Duodenal mucosa (tissue), 2 donors: ENCODE data around the gene GAPVD1.

Experiments used
- H3K27ac ChIP-seq: one replicate; pipeline ENCODE4 v1.7.0; 2013; ENCODE audit warnings: low read depth, low read length
- H3K27me3 ChIP-seq, 2 donors: one replicate each; pipeline ENCODE4 v1.7.0; 2013; ENCODE audit warnings: low read length in 2 of 2, control low read depth in 1 of 2; ENCODE audit not compliant: insufficient read depth in 2 of 2, control insufficient read depth in 1 of 2
- H3K36me3 ChIP-seq, 2 donors: one replicate each; pipeline ENCODE4 v1.7.0; 2013; ENCODE audit warnings: low read length in 2 of 2, control low read depth in 1 of 2; ENCODE audit not compliant: insufficient read depth in 2 of 2, control insufficient read depth in 1 of 2
- H3K4me1 ChIP-seq, 2 donors: one replicate each; pipeline ENCODE4 v1.7.0; 2013; ENCODE audit warnings: low read length in 2 of 2, control low read depth in 1 of 2; ENCODE audit not compliant: insufficient read depth in 2 of 2, control insufficient read depth in 1 of 2
- H3K4me3 ChIP-seq, 2 donors: one replicate each; pipeline ENCODE4 v1.7.0; 2013; ENCODE audit warnings: low read length in 2 of 2, low read depth in 1 of 2
- H3K9ac ChIP-seq, 2 donors: one replicate each; pipeline ENCODE4 v1.7.0; 2013; ENCODE audit warnings: low read length in 2 of 2, low read depth in 1 of 2
- H3K9me3 ChIP-seq, 2 donors: one replicate each; pipeline ENCODE4 v1.7.0; 2013; ENCODE audit warnings: low read length in 2 of 2, control low read depth in 1 of 2; ENCODE audit not compliant: control insufficient read depth in 1 of 2

Gene GAPVD1

DNA sequence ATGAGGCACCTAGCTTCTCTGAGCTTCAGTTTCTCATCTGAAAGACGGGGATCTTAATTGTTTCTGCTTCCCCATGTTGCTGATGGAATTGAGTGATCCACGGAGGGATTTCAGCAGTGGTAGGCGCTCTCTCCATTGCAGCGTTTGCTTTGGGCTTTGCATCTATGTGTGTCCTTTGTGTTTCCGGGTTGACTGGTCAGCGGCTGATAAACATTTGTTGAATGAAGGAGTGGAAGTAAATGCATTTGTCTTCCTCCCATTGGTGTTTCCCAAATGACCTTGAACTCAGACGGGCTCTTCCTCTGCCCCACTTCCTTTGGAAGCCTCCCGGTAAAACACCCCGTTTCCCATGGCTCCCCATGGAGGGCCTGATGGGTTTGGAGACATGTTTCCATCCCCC is 117.2 kb downstream of the GAPVD1 start:
- peaks cover 7% of the 10 kb centered on the region in 2 donors for H3K4me1 ChIP-seq
- H3K27ac ChIP-seq: no peak overlapping the region
- H3K9me3 ChIP-seq: no peaks in the 10 kb centered on the region
- H3K36me3 ChIP-seq: no peaks in the 10 kb centered on the region
- H3K27me3 ChIP-seq: no peaks in the 10 kb centered on the region
- H3K9ac ChIP-seq: no peak overlapping the region
- H3K4me3 ChIP-seq: no peak overlapping the region

DNA sequence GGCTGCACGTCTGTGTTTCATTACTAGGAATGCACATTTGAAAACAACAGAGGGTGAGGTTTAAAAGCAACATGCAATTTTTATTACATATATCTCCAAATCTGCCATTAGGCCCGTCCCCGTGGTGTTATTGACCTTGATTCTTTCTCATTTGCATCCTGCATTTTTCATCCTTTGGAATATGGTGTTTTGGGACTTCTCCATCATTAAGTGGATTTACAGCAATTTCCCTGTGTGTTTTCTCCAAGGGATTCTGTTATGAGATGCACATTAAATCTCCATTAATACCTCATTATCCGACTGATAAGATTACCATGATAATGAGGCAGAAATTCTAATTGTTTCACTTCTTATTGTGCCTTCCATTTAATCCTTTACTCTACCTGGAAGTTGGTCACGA is 117.6 kb downstream of the GAPVD1 start:
- Histone ChIP-seq H3K4me1 (peaks cover 7% of the 10 kb centered on the region in 2 donors), H3K9ac (no peak overlapping the region), H3K27me3 (no peaks in the 10 kb centered on the region), H3K9me3 (no peaks in the 10 kb centered on the region), H3K27ac (no peak overlapping the region), H3K36me3 (no peaks in the 10 kb centered on the region), H3K4me3 (no peak overlapping the region)

DNA sequence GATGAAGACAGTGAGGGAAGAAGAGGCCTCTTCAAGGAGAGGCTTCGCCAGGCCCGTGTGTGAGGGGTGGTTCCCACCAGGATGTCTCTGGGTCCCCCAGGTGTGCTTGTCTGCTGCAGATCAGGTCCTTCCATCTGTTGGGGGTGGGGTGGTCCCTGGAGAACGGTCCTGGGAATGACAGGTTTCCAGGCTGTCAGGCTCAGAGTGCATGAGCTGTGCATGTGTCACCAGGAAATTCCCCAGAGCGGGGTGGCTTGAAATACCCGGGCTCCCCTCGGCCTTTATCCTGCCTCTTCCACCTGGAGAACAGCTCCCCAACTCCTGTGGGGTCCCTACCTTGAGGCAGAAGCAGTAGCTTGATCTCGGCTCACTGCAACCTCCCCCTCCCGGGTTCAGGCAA is 118.8 kb downstream of the GAPVD1 start:
- Histone ChIP-seq H3K27ac (no peak overlapping the region), H3K36me3 (no peaks in the 10 kb centered on the region), H3K27me3 (no peaks in the 10 kb centered on the region), H3K4me1 (no peaks in the 10 kb centered on the region), H3K9ac (no peak overlapping the region), H3K4me3 (no peak overlapping the region), H3K9me3 (no peaks in the 10 kb centered on the region)

DNA sequence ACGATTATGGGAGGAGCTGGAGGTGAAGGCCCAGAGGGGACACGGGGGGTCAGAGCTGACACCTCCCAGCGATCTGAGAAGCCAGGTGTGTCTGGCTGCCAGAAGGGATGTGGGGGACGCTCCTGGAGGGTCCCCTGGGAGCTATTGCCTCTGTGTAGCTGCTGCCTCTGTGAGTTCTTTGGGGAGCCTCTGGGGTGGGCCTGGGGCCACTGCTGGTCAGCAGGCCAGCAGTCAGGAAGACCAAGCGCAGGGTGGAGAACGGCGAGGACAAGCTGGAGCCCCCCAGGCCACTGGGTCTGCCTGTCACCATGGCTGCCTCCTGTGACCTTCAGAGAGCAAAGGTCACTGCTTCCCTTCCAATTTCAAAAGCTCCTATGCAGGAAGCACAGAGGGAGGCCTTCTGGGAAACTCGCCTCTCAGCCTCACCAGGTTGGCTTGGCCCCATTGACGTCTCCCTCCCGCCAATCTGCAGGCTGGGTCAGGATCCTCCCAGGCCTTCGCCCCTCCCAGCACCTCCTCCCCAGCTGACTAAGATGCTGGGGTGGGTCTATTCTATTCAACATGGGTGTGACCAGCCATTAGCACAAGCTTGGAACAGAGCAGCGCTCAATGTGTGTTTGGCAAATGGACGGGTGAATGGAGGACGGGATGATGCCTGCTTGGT is 126.4 kb downstream of the GAPVD1 start:
- no peak overlapping the region for H3K9ac ChIP-seq
- no peak overlapping the region for H3K4me3 ChIP-seq
- no peaks in the 10 kb centered on the region for H3K4me1 ChIP-seq
- H3K27ac ChIP-seq: no peak overlapping the region
- no peaks in the 10 kb centered on the region for H3K27me3 ChIP-seq
- H3K9me3 ChIP-seq: no peaks in the 10 kb centered on the region
- H3K36me3 ChIP-seq: no peaks in the 10 kb centered on the region

DNA sequence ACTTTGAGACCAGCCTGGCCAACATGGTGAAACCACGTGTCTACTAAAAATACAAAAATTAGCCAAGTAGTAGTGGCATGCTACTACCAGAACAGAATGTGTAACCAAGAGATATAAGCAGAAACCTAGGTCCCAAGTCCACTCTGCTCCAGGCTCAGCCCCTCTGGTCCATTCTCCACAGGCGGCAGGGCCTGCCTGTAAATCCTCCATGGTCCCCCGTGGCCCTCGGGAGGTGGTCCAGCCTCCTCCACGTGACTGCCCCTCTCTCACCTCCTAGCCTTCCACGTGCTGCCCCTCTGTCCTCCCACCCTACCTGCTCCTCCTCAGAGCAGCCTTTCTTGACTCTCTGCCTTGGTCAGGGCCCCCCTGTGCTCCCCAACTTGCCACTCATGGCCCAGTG is 127.4 kb downstream of the GAPVD1 start:
- Histone ChIP-seq H3K4me3 (no peak overlapping the region), H3K27ac (no peak overlapping the region), H3K9ac (no peak overlapping the region), H3K4me1 (no peaks in the 10 kb centered on the region), H3K36me3 (no peaks in the 10 kb centered on the region), H3K9me3 (no peaks in the 10 kb centered on the region), H3K27me3 (no peaks in the 10 kb centered on the region)

DNA sequence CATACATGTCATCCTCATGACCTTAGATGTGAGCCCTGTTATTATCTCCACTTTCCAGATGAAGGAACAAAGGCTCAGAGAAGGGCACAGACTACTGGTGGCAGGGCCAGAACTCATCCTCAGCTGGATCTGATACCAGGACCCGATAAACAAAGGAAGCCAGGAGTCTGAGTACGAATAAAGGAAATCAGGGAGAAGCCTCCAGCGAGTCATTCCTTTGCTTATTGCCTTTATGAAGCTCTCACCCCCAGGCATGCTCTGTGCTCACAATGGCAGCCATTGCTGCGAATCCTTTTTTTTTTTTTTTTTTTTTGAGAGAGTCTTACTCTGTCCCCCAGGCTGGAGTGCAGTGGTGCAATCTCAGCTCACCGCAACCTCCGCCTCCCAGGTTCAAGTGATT is 130.1 kb downstream of the GAPVD1 start:
- no peaks in the 10 kb centered on the region for H3K4me1 ChIP-seq
- no peak overlapping the region for H3K4me3 ChIP-seq
- H3K36me3 ChIP-seq: no peaks in the 10 kb centered on the region
- H3K27me3 ChIP-seq: no peaks in the 10 kb centered on the region
- no peak overlapping the region for H3K9ac ChIP-seq
- no peak overlapping the region for H3K27ac ChIP-seq
- H3K9me3 ChIP-seq: no peaks in the 10 kb centered on the region

DNA sequence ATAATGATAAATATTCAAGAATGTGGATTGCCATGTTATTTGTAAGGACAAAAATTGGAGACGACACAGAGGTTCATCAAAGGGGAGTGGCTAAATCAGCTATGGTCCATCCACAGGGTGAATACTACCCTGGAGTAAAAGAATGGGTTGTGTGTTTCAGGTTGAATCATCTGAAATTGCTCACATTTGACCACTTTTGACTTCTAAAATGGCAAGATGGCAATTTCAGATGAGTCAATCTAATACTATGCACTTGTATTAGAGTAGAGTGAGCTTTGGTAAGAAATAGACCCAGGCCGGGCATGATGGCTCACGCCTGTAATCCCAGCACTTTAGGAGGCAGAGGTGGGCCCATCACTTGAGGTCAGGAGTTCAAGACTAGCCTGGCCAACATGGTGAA is 131.8 kb downstream of the GAPVD1 start:
- H3K9me3 ChIP-seq: no peaks in the 10 kb centered on the region
- no peaks in the 10 kb centered on the region for H3K4me1 ChIP-seq
- no peak overlapping the region for H3K4me3 ChIP-seq
- no peak overlapping the region for H3K27ac ChIP-seq
- H3K36me3 ChIP-seq: no peaks in the 10 kb centered on the region
- no peak overlapping the region for H3K9ac ChIP-seq
- H3K27me3 ChIP-seq: no peaks in the 10 kb centered on the region

DNA sequence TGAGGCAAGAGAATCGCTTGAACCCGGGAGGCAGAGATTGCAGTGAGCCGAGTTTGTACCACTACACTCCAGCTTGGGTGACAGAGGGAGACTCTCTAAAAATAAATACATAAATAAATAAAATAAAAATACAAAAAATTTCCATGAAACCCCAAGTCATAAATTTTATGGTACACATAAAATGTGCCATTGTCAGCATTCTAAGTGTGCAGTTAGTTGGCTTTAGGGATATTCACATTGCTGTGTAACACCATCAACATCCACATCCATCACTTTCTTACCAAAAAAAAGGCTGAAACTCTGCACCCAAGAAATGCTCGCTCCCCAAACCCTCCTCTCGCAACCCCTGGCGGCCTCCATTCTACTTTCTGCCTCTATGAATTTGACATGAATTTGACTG is 135.2 kb downstream of the GAPVD1 start:
- no peak overlapping the region for H3K27ac ChIP-seq
- H3K9ac ChIP-seq: no peak overlapping the region
- H3K9me3 ChIP-seq: no peaks in the 10 kb centered on the region
- H3K4me3 ChIP-seq: no peak overlapping the region
- no peaks in the 10 kb centered on the region for H3K36me3 ChIP-seq
- no peaks in the 10 kb centered on the region for H3K27me3 ChIP-seq
- H3K4me1 ChIP-seq: no peaks in the 10 kb centered on the region

DNA sequence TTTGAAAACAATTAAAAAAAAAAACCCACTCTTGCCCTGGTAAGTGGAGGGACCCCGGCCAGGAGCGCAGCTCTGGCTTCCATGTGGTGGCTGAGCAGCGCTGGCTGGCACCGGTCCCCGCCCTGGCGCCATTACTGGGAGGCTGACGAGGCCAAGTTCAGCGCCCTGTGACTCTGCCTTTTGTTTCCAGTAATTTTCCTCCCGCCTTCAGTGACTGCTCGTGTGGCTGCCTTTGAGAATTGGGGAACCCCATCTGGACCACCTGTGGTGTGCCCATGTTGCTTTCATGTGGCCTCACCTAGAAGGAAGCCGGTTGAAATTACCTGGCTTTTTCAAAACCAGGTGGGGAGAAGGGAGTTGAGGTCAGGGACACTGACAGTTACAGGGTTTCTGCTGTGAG is 136.1 kb downstream of the GAPVD1 start:
- Histone ChIP-seq H3K4me3 (no peak overlapping the region), H3K27me3 (no peaks in the 10 kb centered on the region), H3K36me3 (no peaks in the 10 kb centered on the region), H3K27ac (no peak overlapping the region), H3K9me3 (no peaks in the 10 kb centered on the region), H3K4me1 (no peaks in the 10 kb centered on the region), H3K9ac (no peak overlapping the region)

DNA sequence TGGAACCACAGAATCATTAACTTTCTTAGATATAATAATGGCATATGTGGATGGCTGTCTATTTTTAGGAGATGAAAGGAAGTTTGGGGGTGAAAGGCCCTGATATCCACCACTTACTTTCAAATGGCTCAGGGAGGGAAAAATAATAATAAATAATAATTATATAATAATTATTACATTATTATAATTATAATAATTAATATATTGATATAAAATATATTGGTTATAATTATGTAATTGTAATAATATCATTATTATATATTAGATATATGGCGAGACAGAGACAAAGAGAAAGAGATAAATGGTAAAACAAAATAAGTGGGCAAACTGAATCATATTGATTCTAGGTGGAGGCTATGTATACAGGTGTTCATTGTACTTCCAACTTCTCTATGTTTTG is 136.6 kb downstream of the GAPVD1 start:
- no peaks in the 10 kb centered on the region for H3K4me1 ChIP-seq
- H3K9me3 ChIP-seq: no peaks in the 10 kb centered on the region
- H3K27me3 ChIP-seq: no peaks in the 10 kb centered on the region
- H3K4me3 ChIP-seq: no peak overlapping the region
- no peak overlapping the region for H3K27ac ChIP-seq
- H3K9ac ChIP-seq: no peak overlapping the region
- no peaks in the 10 kb centered on the region for H3K36me3 ChIP-seq

DNA sequence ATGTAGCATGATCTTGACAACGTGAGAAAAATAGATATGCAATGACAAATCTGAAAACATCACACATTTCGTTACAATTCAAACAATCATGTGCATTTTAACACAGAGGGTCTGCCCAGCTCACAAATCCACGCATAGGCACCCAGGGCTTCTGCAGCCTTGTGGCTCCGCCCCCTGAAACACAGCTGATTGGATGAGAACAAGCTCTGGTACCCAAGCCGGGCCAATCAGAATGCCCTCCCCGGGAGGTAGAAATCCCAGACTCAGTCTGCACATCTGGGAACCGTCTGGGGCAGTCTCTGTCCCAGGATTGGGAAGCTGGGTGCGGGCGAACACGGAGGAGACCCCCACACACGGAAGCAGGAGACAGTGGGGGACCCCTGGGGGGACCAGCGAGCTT is 137.5 kb downstream of the GAPVD1 start:
- Histone ChIP-seq H3K4me1 (no peaks in the 10 kb centered on the region), H3K27ac (no peak overlapping the region), H3K9me3 (no peaks in the 10 kb centered on the region), H3K4me3 (no peak overlapping the region), H3K36me3 (no peaks in the 10 kb centered on the region), H3K9ac (no peak overlapping the region), H3K27me3 (no peaks in the 10 kb centered on the region)
